Measurements from ENCODE around the gene SMYD1.

The SMYD1 gene

DNA sequence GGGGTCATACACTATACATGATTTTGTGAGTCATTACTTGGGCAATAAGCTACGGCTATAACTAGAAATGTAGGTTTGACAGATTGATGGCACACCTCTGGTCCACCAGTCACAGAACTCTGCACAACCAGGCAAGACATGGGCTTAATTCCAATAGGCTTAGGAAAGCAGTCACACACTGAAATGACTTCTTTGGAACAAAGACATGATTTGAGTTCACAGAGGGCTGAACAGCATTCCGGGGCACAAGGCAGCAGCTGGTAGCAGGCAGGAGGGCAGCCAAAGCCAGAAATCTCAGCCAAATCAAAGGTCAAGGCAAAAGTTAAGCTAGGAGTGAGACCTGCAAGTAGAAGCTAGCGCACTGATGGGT, 32.8 kb downstream of the SMYD1 start:
- 0 out of 2 replicates have a peak, but pooled peaks cover 5% of the 10 kb centered on the region for H3K4me1 ChIP-seq (ENCODE audit: control insufficient read depth, insufficient read depth, low read length)
- H3K9ac ChIP-seq (ENCODE audit: low read depth, low read length): no peak overlapping the region
- H3K27me3 ChIP-seq (ENCODE audit: control insufficient read depth, insufficient read depth, low read length): no peaks in the 10 kb centered on the region
- H3K9me3 ChIP-seq (ENCODE audit: control insufficient read depth, insufficient read depth, low read length): no peaks in the 10 kb centered on the region
- no peak overlapping the region for H3K4me3 ChIP-seq (ENCODE audit: low read depth, low read length)
- no peak overlapping the region for H3K27ac ChIP-seq (ENCODE audit: low read depth, low read length)
- H3K36me3 ChIP-seq (ENCODE audit: control insufficient read depth, insufficient read depth, low read length): no peaks in the 10 kb centered on the region

DNA sequence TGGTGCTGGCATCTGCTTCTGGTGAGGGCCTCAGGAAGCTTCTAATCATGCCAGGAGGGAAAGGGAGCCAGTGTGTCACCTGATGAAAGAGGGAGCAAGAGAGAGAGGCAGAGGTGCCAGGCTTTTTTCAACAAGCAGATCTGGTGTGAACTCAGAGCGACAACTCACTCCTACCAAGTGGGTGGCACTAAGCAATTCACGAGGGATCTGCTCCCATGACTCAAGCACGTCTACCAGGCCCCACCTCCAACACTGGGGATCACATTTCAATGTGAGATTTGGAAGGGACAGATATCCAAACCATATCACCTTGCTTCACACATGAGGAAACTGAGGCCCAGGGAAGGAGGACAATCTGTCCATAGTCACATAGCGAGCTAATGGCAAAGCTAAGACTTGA, 41.2 kb downstream of the SMYD1 start:
- H3K27ac ChIP-seq (ENCODE audit: low read depth, low read length): no peak overlapping the region
- H3K9me3 ChIP-seq (ENCODE audit: control insufficient read depth, insufficient read depth, low read length): no peaks in the 10 kb centered on the region
- H3K4me1 ChIP-seq (ENCODE audit: control insufficient read depth, insufficient read depth, low read length): no peaks in the 10 kb centered on the region
- no peaks in the 10 kb centered on the region for H3K27me3 ChIP-seq (ENCODE audit: control insufficient read depth, insufficient read depth, low read length)
- no peaks in the 10 kb centered on the region for H3K36me3 ChIP-seq (ENCODE audit: control insufficient read depth, insufficient read depth, low read length)
- H3K4me3 ChIP-seq (ENCODE audit: low read depth, low read length): no peak overlapping the region
- no peak overlapping the region for H3K9ac ChIP-seq (ENCODE audit: low read depth, low read length)

DNA sequence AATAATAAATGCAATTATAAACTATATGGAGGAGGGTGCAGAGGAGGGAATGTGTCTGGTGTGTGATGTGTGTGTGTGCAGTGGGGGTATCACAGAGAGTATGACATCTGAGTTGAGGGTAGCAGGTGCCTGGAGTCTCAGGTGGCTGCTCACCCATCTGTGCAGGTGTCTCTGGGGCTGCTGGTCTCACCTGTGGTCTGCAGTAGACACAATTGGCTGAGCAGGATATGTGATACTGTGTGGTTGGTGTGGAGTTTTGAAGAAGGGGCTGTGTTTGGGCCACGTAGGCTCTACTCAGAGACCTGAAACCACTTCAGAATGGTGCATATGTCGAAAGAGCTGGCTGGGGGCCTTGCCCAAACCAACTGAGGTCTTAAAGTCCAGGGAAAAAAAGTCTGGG, 43.2 kb downstream of the SMYD1 start:
- Histone ChIP-seq H3K9ac (ENCODE audit: low read depth, low read length) (no peak overlapping the region), H3K4me3 (ENCODE audit: low read depth, low read length) (no peak overlapping the region), H3K36me3 (ENCODE audit: control insufficient read depth, insufficient read depth, low read length) (no peaks in the 10 kb centered on the region), H3K27ac (ENCODE audit: low read depth, low read length) (no peak overlapping the region), H3K4me1 (ENCODE audit: control insufficient read depth, insufficient read depth, low read length) (no peaks in the 10 kb centered on the region), H3K9me3 (ENCODE audit: control insufficient read depth, insufficient read depth, low read length) (no peaks in the 10 kb centered on the region), H3K27me3 (ENCODE audit: control insufficient read depth, insufficient read depth, low read length) (no peaks in the 10 kb centered on the region)

DNA sequence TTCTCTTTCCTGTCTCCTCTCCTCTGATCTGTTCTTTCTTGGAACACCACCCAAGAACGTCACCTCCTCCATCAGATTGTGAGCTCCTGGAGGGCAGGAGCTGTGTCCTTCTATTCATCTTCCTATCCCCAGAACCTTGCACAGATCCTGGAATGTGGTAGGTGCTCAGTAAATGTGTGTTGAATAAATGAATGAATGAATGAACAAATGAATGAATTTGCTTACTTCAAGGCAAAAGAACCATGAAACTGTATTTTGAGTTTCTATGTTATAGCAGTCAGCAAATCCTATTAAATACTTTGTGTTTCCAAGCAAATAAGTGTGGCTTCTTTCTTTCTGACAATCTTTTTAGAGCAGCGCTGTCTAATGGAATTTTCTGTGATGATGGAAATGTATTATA, 45.4 kb downstream of the SMYD1 start:
- Histone ChIP-seq H3K4me1 (ENCODE audit: control insufficient read depth, insufficient read depth, low read length) (no peaks in the 10 kb centered on the region), H3K9ac (ENCODE audit: low read depth, low read length) (no peak overlapping the region), H3K4me3 (ENCODE audit: low read depth, low read length) (no peak overlapping the region), H3K27me3 (ENCODE audit: control insufficient read depth, insufficient read depth, low read length) (no peaks in the 10 kb centered on the region), H3K9me3 (ENCODE audit: control insufficient read depth, insufficient read depth, low read length) (no peaks in the 10 kb centered on the region), H3K36me3 (ENCODE audit: control insufficient read depth, insufficient read depth, low read length) (no peaks in the 10 kb centered on the region), H3K27ac (ENCODE audit: low read depth, low read length) (no peak overlapping the region)

DNA sequence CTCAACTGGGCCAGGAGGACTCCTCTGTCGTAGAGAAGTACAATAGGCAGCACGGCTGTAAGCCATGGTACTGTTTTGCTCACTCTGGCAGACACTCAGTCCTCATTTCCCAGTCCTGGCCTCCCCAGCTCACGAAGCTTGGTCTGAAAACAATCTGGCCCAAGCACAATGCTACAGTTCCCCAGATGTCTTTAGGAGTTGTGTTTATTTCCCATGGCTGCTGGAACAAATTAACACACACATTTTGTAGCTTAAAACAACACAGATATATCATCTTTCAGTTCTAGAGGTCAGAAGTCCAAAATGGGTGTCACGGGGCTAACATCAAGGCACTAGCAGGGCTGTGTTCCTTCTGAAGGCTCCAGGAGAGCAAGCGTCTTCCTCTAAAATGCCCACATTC, 47.3 kb downstream of the SMYD1 start:
- H3K27me3 ChIP-seq (ENCODE audit: control insufficient read depth, insufficient read depth, low read length): no peaks in the 10 kb centered on the region
- no peaks in the 10 kb centered on the region for H3K9me3 ChIP-seq (ENCODE audit: control insufficient read depth, insufficient read depth, low read length)
- no peaks in the 10 kb centered on the region for H3K4me1 ChIP-seq (ENCODE audit: control insufficient read depth, insufficient read depth, low read length)
- H3K9ac ChIP-seq (ENCODE audit: low read depth, low read length): no peak overlapping the region
- no peak overlapping the region for H3K27ac ChIP-seq (ENCODE audit: low read depth, low read length)
- no peak overlapping the region for H3K4me3 ChIP-seq (ENCODE audit: low read depth, low read length)
- H3K36me3 ChIP-seq (ENCODE audit: control insufficient read depth, insufficient read depth, low read length): no peaks in the 10 kb centered on the region

DNA sequence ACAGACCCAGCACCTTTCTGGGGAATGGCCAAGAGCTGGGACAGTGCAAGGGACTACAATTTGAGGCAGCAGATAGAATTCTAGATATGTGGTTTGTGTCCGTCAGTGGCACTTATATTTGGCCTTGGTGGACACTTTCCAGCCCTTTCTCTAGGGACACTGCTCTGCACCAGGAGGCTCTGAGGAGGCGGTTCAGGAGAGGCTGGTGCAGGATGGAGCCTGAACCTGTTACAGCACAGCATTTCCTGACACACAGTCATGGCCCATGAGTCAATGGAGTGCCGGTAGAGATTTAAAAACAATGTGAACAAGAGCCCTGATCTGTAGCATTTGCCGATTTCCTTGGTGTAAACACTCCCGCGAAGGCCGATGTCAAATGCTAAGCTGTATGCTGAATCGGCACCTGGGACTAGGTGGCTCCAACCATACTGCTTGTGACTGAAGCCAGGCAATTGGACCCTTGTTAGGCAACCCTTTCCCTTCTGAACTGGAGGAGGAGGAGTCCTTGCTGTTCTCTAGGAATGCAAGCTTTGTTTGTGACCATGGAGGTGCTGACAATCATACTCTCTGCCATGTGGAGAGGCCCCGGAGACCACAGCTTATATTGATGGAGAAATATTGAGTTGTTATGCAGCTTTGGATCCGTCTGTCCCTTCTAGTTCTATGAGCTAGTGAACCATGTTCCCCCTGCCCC, 48.3 kb downstream of the SMYD1 start:
- Histone ChIP-seq H3K27ac (ENCODE audit: low read depth, low read length) (no peak overlapping the region), H3K27me3 (ENCODE audit: control insufficient read depth, insufficient read depth, low read length) (no peaks in the 10 kb centered on the region), H3K4me1 (ENCODE audit: control insufficient read depth, insufficient read depth, low read length) (no peaks in the 10 kb centered on the region), H3K36me3 (ENCODE audit: control insufficient read depth, insufficient read depth, low read length) (no peaks in the 10 kb centered on the region), H3K9ac (ENCODE audit: low read depth, low read length) (no peak overlapping the region), H3K4me3 (ENCODE audit: low read depth, low read length) (no peak overlapping the region), H3K9me3 (ENCODE audit: control insufficient read depth, insufficient read depth, low read length) (no peaks in the 10 kb centered on the region)

DNA sequence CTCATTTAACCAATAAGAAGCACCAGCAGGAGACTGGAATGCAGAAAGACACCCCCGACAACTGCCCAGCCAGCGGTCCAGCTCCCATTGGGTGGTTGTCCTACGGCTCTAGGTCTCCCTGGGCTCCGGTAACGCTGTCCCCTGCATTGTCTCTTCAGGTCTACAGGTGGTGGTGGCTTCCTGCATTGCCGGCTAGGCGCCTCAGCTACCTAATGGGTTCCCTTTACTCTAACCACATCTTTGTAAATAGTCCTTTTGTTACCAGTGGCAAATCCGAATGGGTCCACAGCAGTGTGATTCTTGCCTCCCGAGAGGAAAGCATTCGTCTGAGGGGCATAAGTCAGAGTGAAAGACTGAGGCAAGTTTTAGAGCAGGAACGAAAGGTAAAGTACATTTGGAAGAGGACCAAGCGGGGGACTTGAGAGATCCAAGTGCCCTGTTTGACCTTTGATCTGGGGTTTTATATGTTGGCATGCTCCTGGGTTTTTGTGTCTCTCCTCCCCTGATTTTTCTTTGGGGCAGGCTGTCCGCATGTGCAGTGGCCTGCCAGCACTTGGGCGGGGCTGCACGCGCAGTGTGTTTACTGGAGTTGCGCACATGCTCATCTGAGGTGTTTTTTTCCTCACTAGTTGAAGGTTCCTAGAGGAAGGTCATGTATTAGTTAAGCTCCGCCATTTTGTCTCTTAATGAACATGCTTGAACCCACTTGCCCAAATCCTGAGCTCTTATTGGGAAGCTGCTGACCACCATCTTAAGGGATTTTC, 49.2 kb downstream of the SMYD1 start:
- no peaks in the 10 kb centered on the region for H3K27me3 ChIP-seq (ENCODE audit: control insufficient read depth, insufficient read depth, low read length)
- H3K27ac ChIP-seq (ENCODE audit: low read depth, low read length): no peak overlapping the region
- no peaks in the 10 kb centered on the region for H3K4me1 ChIP-seq (ENCODE audit: control insufficient read depth, insufficient read depth, low read length)
- H3K36me3 ChIP-seq (ENCODE audit: control insufficient read depth, insufficient read depth, low read length): no peaks in the 10 kb centered on the region
- no peak overlapping the region for H3K9ac ChIP-seq (ENCODE audit: low read depth, low read length)
- H3K4me3 ChIP-seq (ENCODE audit: low read depth, low read length): no peak overlapping the region
- no peaks in the 10 kb centered on the region for H3K9me3 ChIP-seq (ENCODE audit: control insufficient read depth, insufficient read depth, low read length)

DNA sequence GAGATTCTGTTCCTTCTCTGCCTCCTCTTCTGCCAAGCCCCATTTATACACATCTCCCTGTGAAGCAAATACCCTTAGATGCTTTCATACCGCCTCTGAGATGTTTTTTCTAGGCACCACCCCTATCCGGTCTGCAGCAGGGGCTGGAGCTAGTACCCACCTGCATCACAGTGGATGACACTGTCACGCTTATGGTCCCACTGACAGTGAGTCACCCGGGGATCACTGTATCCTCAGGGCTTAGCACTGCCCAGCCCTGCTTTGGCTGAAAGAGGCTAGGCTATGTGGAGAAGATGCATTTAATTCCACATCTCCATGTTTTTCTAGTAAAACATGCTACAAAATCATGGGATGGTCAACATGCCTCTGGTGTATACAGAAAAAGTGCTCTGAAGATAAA, 50.3 kb downstream of the SMYD1 start:
- Histone ChIP-seq H3K9me3 (ENCODE audit: control insufficient read depth, insufficient read depth, low read length) (no peaks in the 10 kb centered on the region), H3K4me3 (ENCODE audit: low read depth, low read length) (no peak overlapping the region), H3K4me1 (ENCODE audit: control insufficient read depth, insufficient read depth, low read length) (no peaks in the 10 kb centered on the region), H3K27me3 (ENCODE audit: control insufficient read depth, insufficient read depth, low read length) (no peaks in the 10 kb centered on the region), H3K36me3 (ENCODE audit: control insufficient read depth, insufficient read depth, low read length) (no peaks in the 10 kb centered on the region), H3K9ac (ENCODE audit: low read depth, low read length) (no peak overlapping the region), H3K27ac (ENCODE audit: low read depth, low read length) (no peak overlapping the region)

DNA sequence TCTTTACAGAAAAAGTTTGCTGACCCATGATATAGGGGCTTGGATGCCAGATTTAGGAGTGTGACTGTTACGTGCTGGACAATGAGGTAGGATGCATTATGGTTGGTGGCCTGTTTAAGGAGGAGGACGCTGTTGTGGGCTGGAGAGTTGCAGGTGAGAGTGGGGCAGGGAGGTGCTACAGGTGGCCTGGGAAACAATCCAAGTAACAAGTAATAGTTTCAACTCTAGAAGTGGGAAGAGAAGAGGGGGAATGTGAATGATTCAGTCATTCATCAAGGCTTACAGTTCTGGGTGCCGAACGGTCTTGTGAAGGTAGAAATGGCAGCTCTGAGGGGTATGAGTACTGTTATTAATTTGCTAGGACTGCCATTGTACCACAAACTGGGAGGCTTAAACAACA, 54.1 kb downstream of the SMYD1 start:
- no peaks in the 10 kb centered on the region for H3K27me3 ChIP-seq (ENCODE audit: control insufficient read depth, insufficient read depth, low read length)
- no peaks in the 10 kb centered on the region for H3K36me3 ChIP-seq (ENCODE audit: control insufficient read depth, insufficient read depth, low read length)
- H3K9me3 ChIP-seq (ENCODE audit: control insufficient read depth, insufficient read depth, low read length): no peaks in the 10 kb centered on the region
- H3K4me1 ChIP-seq (ENCODE audit: control insufficient read depth, insufficient read depth, low read length): no peaks in the 10 kb centered on the region
- no peak overlapping the region for H3K9ac ChIP-seq (ENCODE audit: low read depth, low read length)
- no peak overlapping the region for H3K4me3 ChIP-seq (ENCODE audit: low read depth, low read length)
- H3K27ac ChIP-seq (ENCODE audit: low read depth, low read length): no peak overlapping the region

DNA sequence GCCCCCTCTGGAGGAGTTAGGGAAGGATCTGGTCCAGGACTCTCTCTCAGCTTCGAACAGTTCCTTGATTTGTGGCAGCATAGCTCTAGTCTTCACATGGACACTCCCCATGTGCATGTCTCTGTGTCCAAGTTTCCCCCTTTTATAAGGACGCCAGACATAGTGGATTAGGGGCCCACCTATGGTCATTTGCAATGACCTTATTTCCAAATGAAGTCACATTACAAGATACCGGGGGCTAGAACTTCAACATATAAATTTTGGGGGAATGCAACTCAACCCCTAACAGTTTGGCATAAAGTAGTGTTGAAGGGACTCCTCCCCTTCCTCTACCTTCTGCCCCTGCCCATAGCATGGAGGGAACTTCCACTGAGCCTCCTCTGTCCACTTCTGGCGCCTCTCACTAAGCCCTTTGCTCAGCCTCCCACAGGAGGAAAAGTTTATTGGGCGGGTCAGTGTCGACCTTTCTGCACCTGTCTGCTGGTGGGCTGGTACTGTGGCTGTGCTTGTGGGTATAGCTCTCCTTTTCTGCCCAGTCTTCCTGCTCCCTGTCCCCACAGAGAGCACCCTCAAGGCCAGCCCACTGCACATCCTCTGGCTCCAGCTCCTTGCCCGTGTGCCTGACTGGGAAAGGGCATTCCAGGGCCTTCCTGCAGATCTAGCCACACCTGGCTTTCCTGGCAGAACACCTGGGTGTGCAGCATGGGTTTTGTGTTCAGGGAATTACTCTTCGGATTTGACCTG, 54.7 kb downstream of the SMYD1 start:
- Histone ChIP-seq H3K27ac (ENCODE audit: low read depth, low read length) (no peak overlapping the region), H3K36me3 (ENCODE audit: control insufficient read depth, insufficient read depth, low read length) (no peaks in the 10 kb centered on the region), H3K9me3 (ENCODE audit: control insufficient read depth, insufficient read depth, low read length) (no peaks in the 10 kb centered on the region), H3K4me1 (ENCODE audit: control insufficient read depth, insufficient read depth, low read length) (no peaks in the 10 kb centered on the region), H3K4me3 (ENCODE audit: low read depth, low read length) (no peak overlapping the region), H3K9ac (ENCODE audit: low read depth, low read length) (no peak overlapping the region), H3K27me3 (ENCODE audit: control insufficient read depth, insufficient read depth, low read length) (no peaks in the 10 kb centered on the region)
